ENCODE results near the gene CCL27. TPM values are rescaled to one million over a fixed set of nuclear protein-coding genes. Genes with fewer than 3 reads are reported as not detected.

CCL27 gene, protein sequence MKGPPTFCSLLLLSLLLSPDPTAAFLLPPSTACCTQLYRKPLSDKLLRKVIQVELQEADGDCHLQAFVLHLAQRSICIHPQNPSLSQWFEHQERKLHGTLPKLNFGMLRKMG
- not detected in 2 replicates for total RNA-seq

GRCh38 chr9:34662526-34663302, at the start of gene CCL27:
CCL27 (minus strand) TSS chr9:34662657; CDS start chr9:34662633, 24 bp downstream.

GRCh38 chr9:34710023-34710422, 47.6 kb upstream of the CCL27 start, which contains the start of gene CCL21:
CCL21 (minus strand) TSS chr9:34710136; CDS start chr9:34710066, 70 bp downstream.

GRCh38 chr9:34690983-34691935, 28.8 kb upstream of the CCL27 start, which contains the start of gene CCL19:
CCL19 (minus strand) TSS chr9:34691276; CDS start chr9:34691139, 137 bp downstream.

GRCh38 chr9:34651876-34652601, 10.4 kb downstream of the CCL27 start, which contains the start of gene IL11RA:
IL11RA (plus strand) TSS chr9:34652185; CDS start chr9:34655218, 3,033 bp downstream.

GRCh38 chr9:34646211-34647083, 16.0 kb downstream of the CCL27 start, which contains the start of gene GALT:
GALT (plus strand) TSS chr9:34646675; CDS start chr9:34646705, 30 bp downstream.

GRCh38 chr9:34637356-34638137, 24.9 kb downstream of the CCL27 start, which contains the start of gene SIGMAR1:
SIGMAR1 (minus strand) TSS chr9:34637787; CDS start chr9:34637697, 90 bp downstream.

GRCh38 chr9:34628656-34629490, 33.6 kb downstream of the CCL27 start, which contains the start of gene ARID3C:
ARID3C (minus strand) TSS chr9:34629066; CDS start chr9:34628014, 1,052 bp downstream.

DNA sequence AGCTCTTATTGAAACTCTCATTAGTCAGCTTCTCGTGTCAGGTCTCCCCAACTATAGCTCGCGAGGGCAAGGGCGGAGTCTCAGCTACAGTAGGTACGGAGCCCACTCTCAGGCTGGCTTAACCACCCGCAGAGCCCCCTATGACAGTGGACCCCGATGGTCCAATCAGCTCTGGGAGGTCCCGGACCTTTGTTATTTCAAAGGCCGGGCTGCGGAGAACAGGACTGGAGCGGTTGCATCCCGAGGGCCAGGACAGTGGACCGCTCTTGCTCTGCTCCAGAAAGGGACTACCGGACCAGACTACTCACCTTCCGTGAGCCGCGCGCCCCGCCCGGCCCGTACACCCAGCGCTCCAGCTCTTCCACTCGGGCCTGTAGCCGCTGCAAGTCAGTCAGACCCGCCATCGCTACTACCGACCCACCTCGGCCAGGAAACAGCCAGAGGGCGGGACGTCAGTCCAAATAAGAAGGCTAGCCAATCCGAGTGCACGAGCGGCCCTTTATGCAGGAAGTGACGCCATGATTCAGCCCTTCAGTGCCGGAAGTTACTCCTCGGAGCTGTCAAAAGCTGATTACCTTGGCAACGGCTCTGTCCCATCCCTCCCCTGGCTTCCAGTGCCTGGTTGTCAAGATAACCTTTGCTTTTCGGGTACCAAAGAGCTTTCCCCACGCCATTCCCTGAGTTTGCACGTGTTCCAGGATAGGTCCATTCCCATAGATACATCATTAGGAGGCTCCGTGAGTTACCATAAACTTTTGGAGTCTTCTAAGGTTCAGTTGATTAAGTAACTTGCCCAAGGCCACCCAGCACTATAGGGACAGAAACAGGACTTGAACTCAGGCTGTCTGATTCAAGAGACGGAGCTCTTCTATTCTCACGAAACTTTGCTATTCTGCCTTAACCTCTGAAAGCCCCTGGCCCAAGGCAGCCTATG, 42.1 kb downstream of the CCL27 start, which contains the start of gene DCTN3:
Gene DCTN3 (minus strand): TSS at position 435 of the 934 bp plus-strand sequence. CDS start 31 bp downstream, at position 404.

Other genes starting within 250 kb of the CCL27 start
- gene FAM219A, start 204.1 kb downstream of the CCL27 start, total RNA-seq = 17.0 and 19.3 TPM in 2 replicates
- not detected in 2 replicates for gene DNAI1, start 203.9 kb downstream of the CCL27 start, total RNA-seq
- gene ENHO, start 139.7 kb downstream of the CCL27 start, total RNA-seq = 1.6 TPM in 1 of 2 replicates, not detected in the other
- gene CNTFR, start 72.9 kb downstream of the CCL27 start, total RNA-seq = 0.72 TPM in 1 of 2 replicates, not detected in the other
- gene RPP25L, start 50.6 kb downstream of the CCL27 start, total RNA-seq = 27.7 and 48.4 TPM in 2 replicates
- 101 and 107 TPM in 2 replicates for gene DCTN3, start 42.2 kb downstream of the CCL27 start, total RNA-seq
- 0.72 TPM in 1 of 2 replicates, not detected in the other for gene ARID3C, start 33.6 kb downstream of the CCL27 start, total RNA-seq
- 81.8 and 109 TPM in 2 replicates for gene SIGMAR1, start 24.9 kb downstream of the CCL27 start, total RNA-seq
- gene GALT, start 16.0 kb downstream of the CCL27 start, total RNA-seq = 35.5 and 40.6 TPM in 2 replicates
- gene IL11RA, start 10.5 kb downstream of the CCL27 start, total RNA-seq = 18.8 and 25.3 TPM in 2 replicates
- not detected in 2 replicates for gene CCL19, start 28.6 kb upstream of the CCL27 start, total RNA-seq
- gene CCL21, start 47.5 kb upstream of the CCL27 start, total RNA-seq = 1.4 TPM in 1 of 2 replicates, not detected in the other